CD4-positive, alpha-beta memory T cell (primary cell): Measurements from ENCODE around the gene AHI1. TPM values are rescaled to one million over a fixed set of nuclear protein-coding genes. Genes with fewer than 3 reads are reported as not detected.
"Not testable (repeated sequence)": the region's sequence is repeated elsewhere in the genome, so short reads cannot be mapped to it uniquely, and the experiment has no call there.

Source experiments
- CTCF ChIA-PET: fragments of 350-600 bp; sonication (Branson Sonifier 250); formaldehyde crosslinking; loops from one replicate; lab custom pipeline; 2021; ENCODE audit warnings: inconsistent platforms; ENCODE audit not compliant: partially characterized antibody; lab: Charles Lee
- POLR2A ChIA-PET: fragments of 350-600 bp; sonication (Branson Sonifier 250); formaldehyde crosslinking; loops from one replicate; lab custom pipeline; 2021; ENCODE audit not compliant: partially characterized antibody; lab: Charles Lee
- DNase-seq, 5 donors: peaks; one replicate each; pipeline versions ENCODE4 v3.0.0 to v3.0.0-alpha.2; 2020 to 2022; ENCODE audit warnings: mixed read lengths in 1 of 5
- H3K27ac ChIP-seq: one replicate; pipeline ENCODE4 v1.7.0; 2013; ENCODE audit warnings: low read depth, low read length
- H3K27me3 ChIP-seq: 2 replicates; pipeline ENCODE4 v1.7.0; 2013; ENCODE audit warnings: mild to moderate bottlenecking, low read length, moderate library complexity; ENCODE audit not compliant: insufficient read depth
- H3K36me3 ChIP-seq: 2 replicates; pipeline ENCODE4 v1.7.0; 2013; ENCODE audit warnings: mild to moderate bottlenecking, low read length, moderate library complexity; ENCODE audit not compliant: insufficient read depth
- H3K4me1 ChIP-seq: 2 replicates; pipeline ENCODE4 v1.7.0; 2013; ENCODE audit warnings: mild to moderate bottlenecking, low read length, moderate library complexity; ENCODE audit not compliant: insufficient read depth
- H3K4me3 ChIP-seq, 2 donors: one replicate each; pipeline ENCODE4 v1.7.0; 2013; ENCODE audit warnings: low read length in 2 of 2, mild to moderate bottlenecking in 1 of 2
- H3K9me3 ChIP-seq, 2 donors: one replicate each; pipeline ENCODE4 v1.7.0; 2013; ENCODE audit warnings: low read length in 2 of 2, control low read depth in 1 of 2; ENCODE audit not compliant: control insufficient read depth in 1 of 2
- H3K27ac Mint-ChIP-seq, 7 donors: one replicate each; pipeline ENCODE4 v1.8.0; 2020 to 2021; ENCODE audit warnings: mixed read lengths in 7 of 7, mild to moderate bottlenecking in 6 of 7, inconsistent platforms in 3 of 7, moderate library complexity in 3 of 7
- H3K27me3 Mint-ChIP-seq, 2 donors: one replicate each; pipeline ENCODE4 v1.8.0; 2020 to 2021; ENCODE audit warnings: mixed read lengths in 2 of 2
- H3K36me3 Mint-ChIP-seq, 2 donors: one replicate each; pipeline ENCODE4 v1.8.0; 2020 to 2021; ENCODE audit warnings: mixed read lengths in 2 of 2, inconsistent platforms in 1 of 2, mild to moderate bottlenecking in 1 of 2
- H3K4me1 Mint-ChIP-seq, 4 donors: one replicate each; pipeline ENCODE4 v1.8.0; 2020 to 2021; ENCODE audit warnings: mixed read lengths in 4 of 4, mild to moderate bottlenecking in 1 of 4
- H3K4me3 Mint-ChIP-seq, 8 donors: one replicate each; pipeline ENCODE4 v1.8.0; 2020 to 2021; ENCODE audit warnings: mixed read lengths in 8 of 8, mild to moderate bottlenecking in 7 of 8, moderate library complexity in 6 of 8, inconsistent platforms in 3 of 8
- H3K9me3 Mint-ChIP-seq, 8 donors: one replicate each; pipeline ENCODE4 v1.8.0; 2020 to 2021; ENCODE audit warnings: mixed read lengths in 8 of 8, mild to moderate bottlenecking in 5 of 8, inconsistent platforms in 3 of 8, moderate library complexity in 1 of 8
- intact Hi-C: fragments of 100-400 bp; cut with micrococcal nuclease; formaldehyde crosslinking; loops from one replicate; pipeline ENCODE4 v1.15.1; 2023
- polyA plus RNA-seq, 2 donors: library from polyadenylated mRNA; unstranded; fragments of 300-500 nt; fragmentation: Illumina TruSeq; gene quantifications; one replicate each; pipeline ENCODE4 v1.2.3, GENCODE V29; 2021
- total RNA-seq, 2 experiments: library from RNA; stranded (reverse); gene quantifications; one replicate each; pipeline ENCODE4 v1.2.3, GENCODE V29; 2021

Gene AHI1
- total and polyA plus RNA-seq, 4 experiments from 2014 or later: 0.59 to 12.8 (median 9.2) TPM

- Histone ChIP-seq H3K27ac (no peak overlapping the region), H3K27me3 (no peaks in the 10 kb centered on the region), H3K4me1 (no peaks in the 10 kb centered on the region), H3K4me3 (no peak overlapping the region), H3K9me3 (no peaks in the 10 kb centered on the region), H3K36me3 (no peaks in the 10 kb centered on the region)
- Mint-ChIP-seq H3K4me3 (no peak overlapping the region), H3K9me3 (no peaks in the 10 kb centered on the region), H3K27ac (no peak overlapping the region), H3K27me3 (peaks cover 0 to 7% of the 10 kb centered on the region in 2 donors), H3K4me1 (no peaks in the 10 kb centered on the region), H3K36me3 (no peaks in the 10 kb centered on the region)
- POLR2A ChIA-PET: no interaction called here
- DNase-seq: no peak
- intact Hi-C loops: loop anchor here (1.0 kb wide), 1 partner anchor 112 kb away; no protein-coding TSS in a partner anchor
- CTCF ChIA-PET: interaction anchor here (0.7 to 1.3 kb wide), 2 partner anchors 42 to 191 kb away, joined by 3 read pairs; no protein-coding TSS in a partner anchor
Observed at GRCh38 chr6:135256866-135257265, 240.7 kb downstream of the AHI1 start.

GRCh38 chr6:135254471-135254870 is 243.1 kb downstream of the AHI1 start:
- H3K4me3 Mint-ChIP-seq: no peak overlapping the region
- no peak overlapping the region for H3K27ac Mint-ChIP-seq
- intact Hi-C loops: no loop called here
- H3K27me3 Mint-ChIP-seq: peaks cover 0 to 5% of the 10 kb centered on the region in 2 donors
- Histone ChIP-seq H3K36me3 (no peaks in the 10 kb centered on the region), H3K27ac (no peak overlapping the region), H3K9me3 (no peaks in the 10 kb centered on the region), H3K4me1 (no peaks in the 10 kb centered on the region), H3K4me3 (no peak overlapping the region), H3K27me3 (no peaks in the 10 kb centered on the region)
- no peaks in the 10 kb centered on the region for H3K36me3 Mint-ChIP-seq
- H3K4me1 Mint-ChIP-seq: no peaks in the 10 kb centered on the region
- ChIA-PET POLR2A (no interaction called here), CTCF (no interaction called here)
- no peak for DNase-seq
- H3K9me3 Mint-ChIP-seq: no peaks in the 10 kb centered on the region

- Histone ChIP-seq H3K27ac (no peak overlapping the region), H3K27me3 (no peaks in the 10 kb centered on the region), H3K9me3 (no peaks in the 10 kb centered on the region), H3K36me3 (no peaks in the 10 kb centered on the region), H3K4me3 (no peak overlapping the region), H3K4me1 (no peaks in the 10 kb centered on the region)
- Mint-ChIP-seq H3K4me1 (no peaks in the 10 kb centered on the region), H3K4me3 (no peak overlapping the region), H3K9me3 (no peaks in the 10 kb centered on the region), H3K27ac (peak overlapping the region in 1 of 7 donors; percentile 22), H3K27me3 (peaks cover 0 to 2% of the 10 kb centered on the region in 2 donors), H3K36me3 (no peaks in the 10 kb centered on the region)
- no peak for DNase-seq
- CTCF ChIA-PET: interaction anchor here (1.0 kb wide), 1 partner anchor 106 kb away, joined by 3 read pairs; no protein-coding TSS in a partner anchor
- POLR2A ChIA-PET: no interaction called here
- intact Hi-C loops: no loop called here
Observed at GRCh38 chr6:135251498-135252441, 245.8 kb downstream of the AHI1 start.

- POLR2A ChIA-PET: no interaction called here
- H3K27me3 Mint-ChIP-seq: peaks cover 0 to under 1% of the 10 kb centered on the region in 2 donors
- Histone ChIP-seq H3K9me3 (no peaks in the 10 kb centered on the region), H3K36me3 (no peaks in the 10 kb centered on the region), H3K27me3 (no peaks in the 10 kb centered on the region), H3K27ac (no peak overlapping the region), H3K4me1 (no peaks in the 10 kb centered on the region), H3K4me3 (no peak overlapping the region)
- CTCF ChIA-PET: interaction anchor here (1.0 kb wide), 1 partner anchor 105 kb away, joined by 3 read pairs; no protein-coding TSS in a partner anchor
- peak overlapping the region in 1 of 7 donors; percentile 22 for H3K27ac Mint-ChIP-seq
- H3K4me1 Mint-ChIP-seq: no peaks in the 10 kb centered on the region
- intact Hi-C loops: no loop called here
- H3K4me3 Mint-ChIP-seq: no peak overlapping the region
- DNase-seq: no peak
- no peaks in the 10 kb centered on the region for H3K36me3 Mint-ChIP-seq
- no peaks in the 10 kb centered on the region for H3K9me3 Mint-ChIP-seq
Observed at GRCh38 chr6:135250751-135251497, 246.6 kb downstream of the AHI1 start.

GRCh38 chr6:135250234-135250633 is 247.3 kb downstream of the AHI1 start:
- ChIA-PET CTCF (no interaction called here), POLR2A (no interaction called here)
- intact Hi-C loops: no loop called here
- Mint-ChIP-seq H3K9me3 (no peaks in the 10 kb centered on the region), H3K36me3 (no peaks in the 10 kb centered on the region), H3K27ac (no peak overlapping the region), H3K4me1 (no peaks in the 10 kb centered on the region), H3K4me3 (no peak overlapping the region), H3K27me3 (no peaks in the 10 kb centered on the region)
- DNase-seq: no peak
- no peaks in the 10 kb centered on the region for H3K4me1 ChIP-seq
- H3K9me3 ChIP-seq: no peaks in the 10 kb centered on the region
- no peak overlapping the region for H3K27ac ChIP-seq
- no peaks in the 10 kb centered on the region for H3K27me3 ChIP-seq
- no peaks in the 10 kb centered on the region for H3K36me3 ChIP-seq
- H3K4me3 ChIP-seq: no peak overlapping the region

- intact Hi-C loops, H3K9me3 ChIP-seq, H3K27ac ChIP-seq, POLR2A ChIA-PET, H3K27ac Mint-ChIP-seq, H3K27me3 Mint-ChIP-seq, DNase-seq, H3K9me3 Mint-ChIP-seq, CTCF ChIA-PET, H3K4me1 ChIP-seq, H3K27me3 ChIP-seq, H3K4me1 Mint-ChIP-seq, H3K4me3 ChIP-seq, H3K4me3 Mint-ChIP-seq, H3K36me3 Mint-ChIP-seq, H3K36me3 ChIP-seq: not testable (repeated sequence)
Observed at GRCh38 chr6:135246412-135247012, 251.0 kb downstream of the AHI1 start.

GRCh38 chr6:135244805-135245204 is 252.7 kb downstream of the AHI1 start:
- DNase-seq: no peak
- Mint-ChIP-seq H3K4me1 (no peaks in the 10 kb centered on the region), H3K27ac (no peak overlapping the region), H3K9me3 (peaks cover 0 to 2% (median 0%) of the 10 kb centered on the region in 8 donors), H3K4me3 (no peak overlapping the region), H3K36me3 (no peaks in the 10 kb centered on the region), H3K27me3 (no peaks in the 10 kb centered on the region)
- ChIA-PET CTCF (no interaction called here), POLR2A (no interaction called here)
- Histone ChIP-seq H3K4me3 (no peak overlapping the region), H3K4me1 (no peaks in the 10 kb centered on the region), H3K36me3 (no peaks in the 10 kb centered on the region), H3K27ac (no peak overlapping the region), H3K27me3 (no peaks in the 10 kb centered on the region), H3K9me3 (no peaks in the 10 kb centered on the region)
- intact Hi-C loops: no loop called here
